Ovary (tissue), 9 donors: ENCODE data around the gene MMP21. TPM values are rescaled to one million over a fixed set of nuclear protein-coding genes. Genes with fewer than 3 reads are reported as not detected.

Experiments used
- DNase-seq, 5 donors: peaks; one replicate each; pipeline ENCODE4 v3.0.0-alpha.2; 2019 to 2020
- H3K27ac ChIP-seq, 2 donors: fragments of 200-600 bp; one replicate each; pipeline versions ENCODE4 v1.5.1 to v1.8.0; 2019 to 2022
- H3K27me3 ChIP-seq: fragments of 200-600 bp; one replicate; pipeline ENCODE4 v1.8.0; 2022
- H3K36me3 ChIP-seq: fragments of 200-600 bp; sonication (generic); one replicate; pipeline ENCODE4 v1.5.1; 2019
- H3K4me1 ChIP-seq: one replicate; pipeline ENCODE4 v1.8.1; 2013; ENCODE audit warnings: mild to moderate bottlenecking, moderate library complexity; ENCODE audit not compliant: insufficient read depth
- H3K4me3 ChIP-seq: fragments of 200-600 bp; sonication (generic); one replicate; pipeline ENCODE4 v1.5.1; 2017
- H3K9me3 ChIP-seq, 2 donors: fragments of 200-600 bp in 1 of 2; sonication (generic) in 1 of 2; one replicate each; pipeline versions ENCODE4 v1.5.1 to v1.8.1; 2013 to 2019; ENCODE audit warnings: mild to moderate bottlenecking in 1 of 2, moderate library complexity in 1 of 2
- CTCF ChIP-seq, 3 donors: fragments of 450-650 bp in 2 of 3; fragments of 200-600 bp in 1 of 3; IDR thresholded peaks; one replicate each; pipeline versions ENCODE4 v1.5.1 to v1.8.0; 2016 to 2022; ENCODE audit warnings: antibody characterized with exemption in 3 of 3, mild to moderate bottlenecking in 1 of 3
- EP300 ChIP-seq: sonication (generic); formaldehyde crosslinking; IDR thresholded peaks from one replicate; pipeline ENCODE4 v1.6.1; 2017; ENCODE audit warnings: antibody characterized with exemption
- POLR2A ChIP-seq: fragments of 450-650 bp; IDR thresholded peaks from one replicate; pipeline ENCODE4 v1.6.1; 2017; ENCODE audit warnings: antibody characterized with exemption, mild to moderate bottlenecking, moderate library complexity
- WGBS, 3 donors: extraction: QIAGEN DNeasy Blood & Tissue Kit in 1 of 3; methylation state at CpG; one replicate each; pipeline versions ENCODE4 v1.1.5 to v1.1.7; 2013 to 2017; 5-methylcytosine and 5-hydroxymethylcytosine counted together
- intact Hi-C, 4 donors: fragments of 100-400 bp; cut with DNase I; formaldehyde crosslinking; loops; one replicate each; pipeline versions ENCODE4 v1.11.0 to v1.15.1; 2022 to 2023
- polyA plus RNA-seq, 2 donors: library from polyadenylated mRNA; stranded (reverse); fragments of 200-250 nt in 1 of 2; fragments of 350-450 nt in 1 of 2; fragmentation: Illumina TruSeq in 1 of 2; extraction: RNeasy Lipid Tissue Mini Kit (QIAGEN cat#74804) in 1 of 2; gene quantifications; one replicate each; pipeline ENCODE4 v1.2.3, GENCODE V29; 2013 to 2014
- total RNA-seq, 7 donors: library from RNA; depleted of rRNA in 2 of 7; stranded (reverse); fragments of >200 nt in 2 of 7; fragmentation: NEBNext Ultra II Directional in 3 of 7; extraction: Animal tissue kit (Norgen Biotek cat#: 25700) in 3 of 7; gene quantifications; one replicate each; pipeline versions ENCODE4 v1.1.0 to v1.2.4, GENCODE V29; 2016 to 2023
- donor health status: DM: no; HTN: no; CAD: no; lungs with moderate emphysema.
- donor health status: DM: no; HTN: no; CAD: no.
- donor health status: Bipolar disorder and iron deficiency.
- donor health status: DM: yes; HTN: yes; CAD: no.
- donor health status: DM: no; HTN: no; CAD: no.
- donor health status: DM: yes; HTN: yes; CAD: no.

Gene MMP21
- total and polyA plus RNA-seq, 9 donors = 0.11 to 1.6 (median 1.00) TPM

- 90 to 92% (median 92%) methylated on average over 24 of the region's 24 CpGs for WGBS, 3 donors
- Histone ChIP-seq H3K4me3 (no peak overlapping the region), H3K4me1 (no peaks in the 10 kb centered on the region), H3K27ac (no peak overlapping the region), H3K9me3 (no peaks in the 10 kb centered on the region), H3K27me3 (no peaks in the 10 kb centered on the region), H3K36me3 (no peaks in the 10 kb centered on the region)
- TF ChIP-seq CTCF (IDR thresholded peaks at IDR 0.05) = no peak
- no peak for TF ChIP-seq POLR2A
- no peak for TF ChIP-seq EP300
- intact Hi-C loops = no loop called here
- DNase-seq = no peak
Observed at GRCh38 chr10:125762692-125763648, 12.7 kb downstream of the MMP21 start.

- DNase-seq = no peak
- no peaks in the 10 kb centered on the region for H3K27me3 ChIP-seq
- intact Hi-C loops = no loop called here
- 42 to 51% (median 42%) methylated on average over 1 of the region's 1 CpG for WGBS, 3 donors
- H3K9me3 ChIP-seq = no peaks in the 10 kb centered on the region
- TF ChIP-seq EP300 (no peak), POLR2A (no peak), CTCF (IDR thresholded peaks at IDR 0.05) (no peak)
- H3K36me3 ChIP-seq = no peaks in the 10 kb centered on the region
- no peaks in the 10 kb centered on the region for H3K4me1 ChIP-seq
- no peak overlapping the region for H3K27ac ChIP-seq
- no peak overlapping the region for H3K4me3 ChIP-seq
Observed at GRCh38 chr10:125761961-125762360, 13.7 kb downstream of the MMP21 start.

- Histone ChIP-seq H3K4me3 (no peak overlapping the region), H3K9me3 (no peaks in the 10 kb centered on the region), H3K36me3 (no peaks in the 10 kb centered on the region), H3K4me1 (no peaks in the 10 kb centered on the region), H3K27ac (no peak overlapping the region), H3K27me3 (no peaks in the 10 kb centered on the region)
- 93 to 97% (median 96%) methylated on average over 4 of the region's 4 CpGs for WGBS, 3 donors
- intact Hi-C loops = no loop called here
- TF ChIP-seq POLR2A (no peak), CTCF (IDR thresholded peaks at IDR 0.05) (no peak), EP300 (no peak)
- no peak for DNase-seq
Observed at GRCh38 chr10:125757742-125758141, 17.9 kb downstream of the MMP21 start.

GRCh38 chr10:125756853-125757487 is 18.7 kb downstream of the MMP21 start:
- H3K4me1 ChIP-seq = no peaks in the 10 kb centered on the region
- H3K27ac ChIP-seq = no peak overlapping the region
- no peaks in the 10 kb centered on the region for H3K9me3 ChIP-seq
- intact Hi-C loops = no loop called here
- WGBS, 3 donors = 90 to 94% (median 94%) methylated on average over 5 of the region's 5 CpGs
- no peaks in the 10 kb centered on the region for H3K36me3 ChIP-seq
- H3K4me3 ChIP-seq = no peak overlapping the region
- H3K27me3 ChIP-seq = no peaks in the 10 kb centered on the region
- no peak for DNase-seq
- TF ChIP-seq POLR2A = no peak
- no peak for TF ChIP-seq EP300
